Upper lobe of left lung (tissue), 6 donors: Measurements from ENCODE around the gene DLGAP4. TPM values are rescaled to one million over a fixed set of nuclear protein-coding genes. Genes with fewer than 3 reads are reported as not detected.

Source experiments
- ATAC-seq, 2 donors: fragments of 200-7000 bp; cut with Tn5 transposase; one replicate each; pipeline ENCODE4 v1.9.1; 2022; ENCODE audit warnings: mild to moderate bottlenecking in 2 of 2, moderate library complexity in 2 of 2; ENCODE audit not compliant: low FRiP score in 2 of 2
- DNase-seq, 2 donors: peaks; one replicate each; pipeline ENCODE4 v3.0.0-alpha.2; 2019 to 2020
- H3K27ac ChIP-seq, 4 donors: fragments of 200-600 bp; sonication (generic); one replicate each; pipeline ENCODE4 v1.5.1; 2016 to 2019
- H3K27me3 ChIP-seq, 4 donors: fragments of 200-600 bp; sonication (generic); one replicate each; pipeline ENCODE4 v1.5.1; 2017 to 2019
- H3K36me3 ChIP-seq, 4 donors: fragments of 200-600 bp; sonication (generic); one replicate each; pipeline ENCODE4 v1.5.1; 2016 to 2019
- H3K4me1 ChIP-seq, 4 donors: fragments of 200-600 bp; sonication (generic); one replicate each; pipeline ENCODE4 v1.5.1; 2018 to 2019
- H3K4me3 ChIP-seq, 4 donors: fragments of 200-600 bp; sonication (generic); one replicate each; pipeline ENCODE4 v1.5.1; 2017 to 2019; ENCODE audit warnings: mild to moderate bottlenecking in 2 of 4, moderate library complexity in 1 of 4
- H3K9me3 ChIP-seq, 4 donors: fragments of 200-600 bp; sonication (generic); one replicate each; pipeline ENCODE4 v1.5.1; 2018 to 2019
- CTCF ChIP-seq, 6 experiments: fragments of 450-650 bp in 4 of 6; fragments of 200-600 bp in 2 of 6; sonication (generic) in 2 of 6; IDR thresholded peaks; one replicate each; pipeline ENCODE4 v1.5.1; 2016 to 2019; ENCODE audit warnings: antibody characterized with exemption in 6 of 6
- EP300 ChIP-seq, 4 donors: sonication (generic); formaldehyde crosslinking; IDR thresholded peaks; one replicate each; pipeline ENCODE4 v1.5.1; 2017; ENCODE audit warnings: antibody characterized with exemption in 4 of 4, control low read depth in 2 of 4
- POLR2A ChIP-seq, 4 donors: fragments of 450-650 bp; IDR thresholded peaks; one replicate each; pipeline ENCODE4 v1.5.1; 2016 to 2017; ENCODE audit warnings: antibody characterized with exemption in 4 of 4, mild to moderate bottlenecking in 2 of 4
- POLR2AphosphoS5 ChIP-seq, 2 donors: sonication (generic); formaldehyde crosslinking; IDR thresholded peaks; one replicate each; pipeline ENCODE4 v1.5.1; 2017; ENCODE audit warnings: antibody characterized with exemption in 2 of 2
- WGBS, 2 donors: methylation state at CpG; one replicate each; pipeline ENCODE4 v1.1.5; 2017 to 2018; 5-methylcytosine and 5-hydroxymethylcytosine counted together
- total RNA-seq, 6 donors: library from RNA; depleted of rRNA in 4 of 6; stranded (reverse); fragments of >200 nt in 4 of 6; gene quantifications; one replicate each; pipeline versions ENCODE4 v1.1.0 to v1.2.1, GENCODE V29; 2016 to 2021
- donor health status: DM: no; HTN: no; CAD: no; lungs with moderate emphysema.
- donor health status: DM: no; HTN: yes; CAD: no; lungs with severe emphysema.

DLGAP4 gene
- total RNA-seq, 6 donors from 2014 or later, result 31.5 to 92.0 (median 49.9) TPM

DNA sequence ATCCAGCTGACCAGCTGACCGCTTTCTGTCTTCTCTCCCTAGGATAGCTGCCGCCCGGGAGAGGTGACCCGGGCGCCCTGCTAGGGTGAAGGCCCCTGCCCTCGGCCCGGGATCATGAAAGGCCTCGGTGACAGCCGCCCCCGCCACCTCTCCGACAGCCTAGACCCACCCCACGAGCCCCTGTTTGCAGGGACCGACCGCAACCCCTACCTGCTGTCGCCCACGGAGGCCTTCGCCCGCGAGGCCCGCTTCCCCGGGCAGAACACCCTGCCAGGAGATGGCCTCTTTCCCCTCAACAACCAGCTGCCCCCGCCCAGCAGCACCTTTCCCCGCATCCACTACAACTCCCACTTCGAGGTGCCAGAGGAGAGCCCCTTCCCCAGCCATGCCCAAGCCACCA, 125.5 kb downstream of the DLGAP4 start:
- Histone ChIP-seq H3K4me1 (peaks cover 0 to 10% (median 7%) of the 10 kb centered on the region in 4 donors), H3K9me3 (no peaks in the 10 kb centered on the region), H3K27me3 (no peaks in the 10 kb centered on the region), H3K36me3 (no peaks in the 10 kb centered on the region), H3K4me3 (no peak overlapping the region), H3K27ac (no peak overlapping the region)
- WGBS, 2 donors, result 87 to 96% methylated on average over 23 to 24 of the region's 24 CpGs
- peak in 1 of 2 donors; percentile 74 for DNase-seq
- no peak for ATAC-seq
- no peak for TF ChIP-seq POLR2A (IDR thresholded peaks at IDR 0.05)
- no peak for TF ChIP-seq POLR2AphosphoS5 (IDR thresholded peaks at IDR 0.05)
- no peak for TF ChIP-seq CTCF (IDR thresholded peaks at IDR 0.05)
- no peak for TF ChIP-seq EP300 (IDR thresholded peaks at IDR 0.05)

DNA sequence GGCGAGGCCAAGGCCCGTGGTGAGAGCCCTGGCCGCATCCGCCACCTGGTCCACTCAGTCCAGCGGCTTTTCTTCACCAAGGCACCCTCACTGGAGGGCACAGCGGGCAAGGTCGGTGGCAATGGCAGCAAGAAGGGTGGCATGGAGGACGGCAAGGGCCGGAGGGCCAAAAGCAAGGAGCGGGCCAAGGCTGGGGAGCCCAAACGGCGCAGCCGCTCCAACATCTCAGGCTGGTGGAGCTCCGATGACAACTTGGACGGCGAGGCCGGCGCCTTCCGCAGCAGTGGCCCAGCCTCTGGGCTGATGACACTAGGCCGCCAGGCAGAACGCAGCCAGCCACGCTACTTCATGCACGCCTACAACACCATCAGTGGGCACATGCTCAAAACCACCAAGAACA, 126.0 kb downstream of the DLGAP4 start:
- Histone ChIP-seq H3K27ac (no peak overlapping the region), H3K36me3 (no peaks in the 10 kb centered on the region), H3K27me3 (no peaks in the 10 kb centered on the region), H3K4me1 (peaks cover 0 to 10% (median 7%) of the 10 kb centered on the region in 4 donors), H3K9me3 (no peaks in the 10 kb centered on the region), H3K4me3 (no peak overlapping the region)
- 90 to 93% methylated on average over 18 to 23 of the region's 23 CpGs for WGBS, 2 donors
- DNase-seq, result peak in 1 of 2 donors; percentile 79
- TF ChIP-seq POLR2AphosphoS5 (IDR thresholded peaks at IDR 0.05) (no peak), POLR2A (IDR thresholded peaks at IDR 0.05) (no peak), EP300 (IDR thresholded peaks at IDR 0.05) (no peak), CTCF (IDR thresholded peaks at IDR 0.05) (no peak)
- no peak for ATAC-seq

DNA sequence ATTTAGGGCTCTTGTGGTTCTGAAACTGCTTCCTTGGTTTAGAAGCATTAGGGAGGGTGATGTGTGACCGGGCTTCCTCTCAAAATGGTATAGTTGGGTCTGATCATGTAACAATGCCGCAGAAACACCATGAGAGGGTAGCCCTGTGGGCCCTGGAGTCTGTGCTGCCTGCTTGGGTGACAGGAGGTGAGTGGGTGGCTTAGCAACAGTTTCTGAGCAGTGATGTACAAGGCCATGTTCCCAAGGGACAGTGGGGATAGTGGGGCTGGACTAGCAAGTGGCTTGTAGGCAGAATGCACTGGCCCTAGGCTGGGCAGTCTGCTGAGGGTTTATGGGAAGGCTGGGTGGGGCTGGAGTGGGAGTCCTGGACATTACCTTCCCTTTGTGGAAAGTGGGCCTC, 128.2 kb downstream of the DLGAP4 start:
- Histone ChIP-seq H3K27me3 (no peaks in the 10 kb centered on the region), H3K36me3 (no peaks in the 10 kb centered on the region), H3K4me3 (no peak overlapping the region), H3K4me1 (peaks cover 0 to 10% (median 7%) of the 10 kb centered on the region in 4 donors), H3K9me3 (no peaks in the 10 kb centered on the region), H3K27ac (no peak overlapping the region)
- ATAC-seq (no peak), DNase-seq (no peak)
- TF ChIP-seq POLR2A (IDR thresholded peaks at IDR 0.05) (no peak), POLR2AphosphoS5 (IDR thresholded peaks at IDR 0.05) (no peak)
- WGBS, 2 donors, result 56 to 62% methylated on average over 2 of the region's 2 CpGs

DNA sequence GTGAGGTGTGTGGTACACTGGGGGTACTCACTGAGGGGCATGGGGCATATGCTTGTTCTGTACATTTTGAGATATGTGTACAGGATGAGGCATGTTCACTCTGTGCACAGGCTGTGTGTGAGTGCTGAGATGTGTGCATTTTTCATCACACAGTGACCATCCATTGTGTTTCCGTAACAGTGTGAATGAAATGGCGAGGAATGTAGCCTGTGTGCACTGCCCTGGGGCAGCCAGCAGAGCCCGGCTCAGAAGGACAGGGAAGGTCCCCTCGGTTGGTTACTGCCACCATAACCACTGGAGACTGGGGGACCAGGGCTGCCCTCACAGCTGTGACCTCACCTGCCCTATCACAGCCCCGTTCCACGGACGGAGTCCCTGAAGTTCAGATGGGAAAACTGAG, 129.0 kb downstream of the DLGAP4 start:
- no peak for ATAC-seq
- H3K36me3 ChIP-seq, result no peaks in the 10 kb centered on the region
- DNase-seq, result no peak
- TF ChIP-seq CTCF (IDR thresholded peaks at IDR 0.05) (no peak), POLR2AphosphoS5 (IDR thresholded peaks at IDR 0.05) (no peak)
- H3K27ac ChIP-seq, result no peak overlapping the region
- H3K27me3 ChIP-seq, result no peaks in the 10 kb centered on the region
- H3K4me3 ChIP-seq, result no peak overlapping the region
- H3K4me1 ChIP-seq, result peaks cover 0 to 10% (median 7%) of the 10 kb centered on the region in 4 donors
- WGBS, 2 donors, result 85 to 94% methylated on average over 5 to 7 of the region's 7 CpGs
- H3K9me3 ChIP-seq, result no peaks in the 10 kb centered on the region

DNA sequence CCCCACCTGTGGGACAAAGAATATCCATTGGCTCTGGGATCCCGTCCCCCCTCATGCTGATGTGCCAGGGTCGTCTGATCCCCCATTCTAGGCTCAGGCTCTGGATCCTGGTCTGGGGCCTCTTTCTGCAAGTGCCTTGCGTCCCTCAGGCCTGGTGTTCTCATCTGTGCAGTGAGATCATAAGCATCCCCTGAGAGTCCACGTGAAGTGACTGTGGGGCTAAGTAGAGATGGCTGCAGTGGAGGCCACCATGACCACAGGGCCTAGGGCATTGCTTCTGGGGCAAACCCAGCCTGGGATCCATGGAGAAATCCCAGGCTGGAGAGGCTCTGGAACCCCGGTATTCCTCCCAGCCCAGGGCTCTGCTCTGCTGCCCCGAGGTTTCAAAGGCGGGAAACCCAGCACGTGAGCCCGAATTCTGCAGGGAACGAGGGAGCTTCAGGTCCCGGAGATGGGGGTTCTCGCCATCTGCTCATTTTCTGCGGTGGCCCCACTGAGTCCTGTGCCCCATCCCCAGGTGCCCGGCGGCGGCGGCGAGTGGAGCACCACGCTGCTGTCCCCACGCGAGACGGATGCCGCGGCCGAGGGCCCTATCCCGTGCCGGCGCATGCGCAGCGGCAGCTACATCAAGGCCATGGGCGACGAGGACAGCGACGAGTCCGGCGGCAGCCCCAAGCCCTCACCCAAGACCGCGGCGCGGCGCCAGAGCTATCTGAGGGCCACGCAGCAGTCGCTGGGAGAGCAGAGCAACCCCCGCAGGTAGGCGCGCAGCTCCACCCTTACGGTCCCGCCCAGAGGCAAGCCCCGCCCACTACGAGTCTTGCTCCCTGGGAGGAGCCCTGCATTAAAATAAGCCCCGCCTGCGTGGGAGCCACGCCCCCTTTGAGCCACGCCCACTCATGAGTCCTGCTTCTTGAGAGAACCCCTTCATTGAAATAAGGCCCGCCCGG, 129.7 kb downstream of the DLGAP4 start:
- WGBS, 2 donors, result 37 to 63% methylated on average over 14 to 27 of the region's 56 CpGs
- peak overlapping the region in 3 of 4 donors; percentile 33 to 53 (median 51) for H3K4me3 ChIP-seq
- no peak overlapping the region for H3K27ac ChIP-seq
- peaks cover 0 to 10% (median 7%) of the 10 kb centered on the region in 4 donors for H3K4me1 ChIP-seq
- DNase-seq (peak; percentile 88 to 95), ATAC-seq (peak; percentile 68 to 77)
- peak in 2 of 6 experiments; percentile 9 to 20 for TF ChIP-seq CTCF (IDR thresholded peaks at IDR 0.05)
- TF ChIP-seq POLR2A (IDR thresholded peaks at IDR 0.05), result no peak
- no peaks in the 10 kb centered on the region for H3K36me3 ChIP-seq
- no peaks in the 10 kb centered on the region for H3K9me3 ChIP-seq
- H3K27me3 ChIP-seq, result no peaks in the 10 kb centered on the region
